GM23338 (cell line): ENCODE data around the gene SGK1.

ENCODE experiments used
- CREB1 ChIP-seq: fragments of 250-450 bp; sonication (Bioruptor Pico); IDR thresholded peaks from 2 replicates; pipeline ENCODE4 v1.5.0; 2020; ENCODE audit warnings: low read depth, mild to moderate bottlenecking, moderate library complexity
- CTCF ChIP-seq, 2 experiments: fragments of 200-600 bp in 1 of 2; sonication (generic) in 1 of 2; conservative IDR thresholded peaks; 2 replicates each; pipeline versions ENCODE4 v1.5.1 to v1.6.1; 2016 to 2017; ENCODE audit warnings: antibody characterized with exemption in 2 of 2, low read depth in 2 of 2, mild to moderate bottlenecking in 2 of 2, moderate library complexity in 1 of 2
- ETS1 ChIP-seq: IDR thresholded peaks from 2 replicates; pipeline ENCODE4 v1.6.1; 2016; ENCODE audit warnings: antibody characterized with exemption
- EZH2 ChIP-seq: fragments of 200-600 bp; sonication (generic); IDR thresholded peaks from one replicate; pipeline ENCODE4 v1.8.0; 2017; ENCODE audit warnings: antibody characterized with exemption, mild to moderate bottlenecking, low read depth; ENCODE audit not compliant: unreplicated experiment
- EZH2phosphoT487 ChIP-seq: fragments of 200-600 bp; sonication (generic); IDR thresholded peaks from one replicate; pipeline ENCODE4 v1.8.1; 2018; ENCODE audit warnings: antibody characterized with exemption; ENCODE audit not compliant: unreplicated experiment
- JUNB ChIP-seq: IDR thresholded peaks from one replicate; pipeline ENCODE4 v1.6.1; 2016; ENCODE audit warnings: antibody characterized with exemption; ENCODE audit not compliant: unreplicated experiment
- POLR2AphosphoS5 ChIP-seq: IDR thresholded peaks from 2 replicates; pipeline ENCODE4 v1.6.1; 2016; ENCODE audit warnings: antibody characterized with exemption, low read depth
- ZNF114 ChIP-seq: fragments of 250-450 bp; sonication (Bioruptor Pico); IDR thresholded peaks from 2 replicates; pipeline ENCODE4 v1.5.0; 2020; ENCODE audit warnings: mild to moderate bottlenecking, moderate library complexity

DNA sequence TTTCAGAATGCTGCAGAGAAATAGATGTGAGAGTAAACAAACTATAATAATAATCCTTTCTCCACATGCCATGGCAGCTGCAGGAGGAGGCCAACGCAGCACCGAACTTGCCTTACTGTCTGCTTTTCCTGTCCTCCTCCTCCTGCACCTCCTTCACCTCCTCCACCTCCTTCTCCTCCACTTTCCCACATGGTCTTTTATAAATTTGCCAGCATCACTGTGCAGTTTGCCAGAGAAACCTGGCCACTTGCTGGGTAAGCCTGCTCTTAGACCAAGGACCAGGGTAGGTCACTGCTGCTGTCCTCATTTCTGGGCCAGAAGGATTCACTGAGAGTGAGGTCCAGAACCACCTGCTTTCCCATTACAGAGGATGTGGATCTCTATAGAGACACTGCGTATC, 8.7 kb downstream of the SGK1 start:
- TF ChIP-seq CTCF (conservative IDR thresholded peaks at IDR 0.05; ENCODE audit: low read depth in 2 of 2), result no peak
- TF ChIP-seq EZH2phosphoT487, result no peak
- no peak for TF ChIP-seq POLR2AphosphoS5
- no peak for TF ChIP-seq EZH2
- TF ChIP-seq ETS1, result no peak
- no peak for TF ChIP-seq JUNB
- TF ChIP-seq CREB1, result no peak
- TF ChIP-seq ZNF114 (CRISPR knock-in tag), result no peak
